Right lobe of liver (tissue), 6 donors: Measurements from ENCODE around the gene ZFP90. TPM values are rescaled to one million over a fixed set of nuclear protein-coding genes. Genes with fewer than 3 reads are reported as not detected.
A peak's percentile ranks its signal among the peaks of the same experiment; 100 is the strongest.

Source experiments
- ATAC-seq, 4 donors: fragments of 200-7000 bp; cut with Tn5 transposase; one replicate each; pipeline ENCODE4 v1.9.1; 2020; ENCODE audit warnings: mild to moderate bottlenecking in 4 of 4, moderate library complexity in 4 of 4
- DNase-seq, 3 donors: peaks; one replicate each; pipeline ENCODE4 v3.0.0-alpha.2; 2020
- H3K27ac ChIP-seq, 3 donors: fragments of 200-600 bp; one replicate each; pipeline ENCODE4 v1.8.0; 2022
- H3K27me3 ChIP-seq, 2 donors: fragments of 200-600 bp; one replicate each; pipeline ENCODE4 v1.8.0; 2022
- H3K36me3 ChIP-seq, 4 donors: fragments of 200-600 bp; sonication (generic) in 1 of 4; one replicate each; pipeline versions ENCODE4 v1.5.1 to v1.8.0; 2017 to 2022; ENCODE audit warnings: control low read depth in 1 of 4
- H3K4me1 ChIP-seq, 4 donors: fragments of 200-600 bp; sonication (generic) in 1 of 4; one replicate each; pipeline versions ENCODE4 v1.5.1 to v1.8.0; 2017 to 2022; ENCODE audit warnings: control low read depth in 1 of 4
- H3K4me3 ChIP-seq, 3 donors: fragments of 200-600 bp; one replicate each; pipeline ENCODE4 v1.8.0; 2022
- H3K9me3 ChIP-seq, 4 donors: fragments of 200-600 bp; sonication (generic) in 1 of 4; one replicate each; pipeline versions ENCODE4 v1.5.1 to v1.8.0; 2017 to 2022; ENCODE audit warnings: control low read depth in 1 of 4
- CTCF ChIP-seq, 4 donors: fragments of 200-600 bp in 3 of 4; fragments of 450-650 bp in 1 of 4; IDR thresholded peaks; one replicate each; pipeline versions ENCODE4 v1.5.1 to v1.8.0; 2016 to 2022; ENCODE audit warnings: antibody characterized with exemption in 4 of 4, mild to moderate bottlenecking in 2 of 4
- POLR2A ChIP-seq: fragments of 450-650 bp; IDR thresholded peaks from one replicate; pipeline ENCODE4 v1.6.1; 2017; ENCODE audit warnings: antibody characterized with exemption, mild to moderate bottlenecking
- WGBS: methylation state at CpG from one replicate; pipeline ENCODE4 v1.1.6; 2018; ENCODE audit warnings: low coverage, low lambda C conversion rate; ENCODE audit not compliant: insufficient coverage; ENCODE audit errors: missing lambda C conversion rate; 5-methylcytosine and 5-hydroxymethylcytosine counted together
- intact Hi-C, 2 donors: fragments of 100-400 bp; cut with DNase I; formaldehyde crosslinking; loops; one replicate each; pipeline versions ENCODE4 v1.11.2 to v1.14.1; 2022
- total RNA-seq, 6 experiments: library from RNA; depleted of rRNA in 2 of 6; stranded (reverse); fragments of >200 nt in 2 of 6; fragmentation: NEBNext Ultra II Directional in 3 of 6; extraction: Animal tissue kit (Norgen Biotek cat#: 25700) in 3 of 6; gene quantifications; one replicate each; pipeline versions ENCODE4 v1.1.0 to v1.2.4, GENCODE V29; 2016 to 2023
- donor health status: DM: no; HTN: yes; CAD: no.
- donor health status: DM: no; HTN: no; CAD: no.
- donor health status: DM: no; HTN: no; CAD: no.
- donor health status: DM: no; HTN: yes; CAD: no.
- donor health status: DM: no; HTN: yes; CAD: no.

Gene ZFP90
- total RNA-seq, 6 experiments from 2014 or later = 3.4 to 11.3 (median 6.2) TPM

DNA sequence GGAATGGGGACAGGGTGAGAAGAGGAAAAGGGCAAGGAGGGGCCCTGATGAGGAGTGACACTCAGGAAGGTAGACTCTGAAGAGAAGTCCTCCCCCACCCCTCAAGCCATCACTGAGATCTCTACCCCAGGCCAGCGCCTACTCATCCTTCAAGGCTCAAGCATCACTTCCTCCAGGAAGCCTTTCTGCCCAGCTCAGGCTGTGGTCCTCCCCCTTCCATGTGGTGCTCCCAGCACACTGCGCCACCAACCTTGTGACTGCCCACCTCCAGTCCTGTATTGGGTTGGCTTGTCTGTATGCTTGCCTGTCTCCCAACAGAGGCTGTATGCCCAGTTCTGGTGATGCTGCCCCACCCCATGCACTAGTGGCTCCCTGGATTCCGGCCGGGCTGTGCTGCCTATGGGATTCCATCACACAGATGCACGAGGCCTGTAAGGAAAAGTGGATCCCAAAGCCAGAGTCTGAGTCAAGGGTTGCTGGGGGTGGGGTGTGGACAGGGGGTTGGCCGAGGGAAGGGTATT is 19.8 kb upstream of the ZFP90 start:
- Histone ChIP-seq H3K4me1 (peaks cover 0 to 5% (median 0%) of the 10 kb centered on the region in 4 donors), H3K27ac (no peak overlapping the region), H3K9me3 (no peaks in the 10 kb centered on the region), H3K27me3 (no peaks in the 10 kb centered on the region), H3K36me3 (no peaks in the 10 kb centered on the region), H3K4me3 (no peak overlapping the region)
- WGBS = 100% methylated on average over 1 of the region's 6 CpGs
- DNase-seq (no peak), ATAC-seq (no peak)
- TF ChIP-seq POLR2A (no peak), CTCF (IDR thresholded peaks at IDR 0.05) (no peak)
- intact Hi-C loops = no loop called here

DNA sequence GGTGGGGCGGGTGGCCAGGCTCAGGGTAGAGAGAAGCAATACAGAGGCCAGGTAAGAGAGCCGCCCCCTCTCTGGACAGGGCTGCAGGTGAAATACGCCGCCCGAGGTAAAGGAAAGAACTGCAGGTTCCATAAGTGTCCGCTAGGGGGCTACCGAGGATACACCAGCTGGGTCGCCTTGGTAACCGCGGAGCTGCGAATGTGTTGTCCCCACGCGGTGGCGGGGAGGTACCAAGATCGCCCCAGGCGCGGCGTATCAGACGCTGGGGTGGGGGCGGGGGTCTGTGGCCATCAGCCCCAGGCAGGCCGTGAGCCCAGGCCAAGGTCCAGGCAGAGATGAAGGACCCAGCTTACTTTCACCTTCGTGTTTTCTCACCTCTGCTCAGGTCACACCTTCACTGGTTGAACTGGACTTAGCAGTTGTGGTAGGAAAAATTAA is 18.4 kb upstream of the ZFP90 start:
- TF ChIP-seq CTCF (IDR thresholded peaks at IDR 0.05) = peak; percentile 93 to 98 (median 98)
- TF ChIP-seq POLR2A = no peak
- peaks cover 0 to 5% (median 0%) of the 10 kb centered on the region in 4 donors for H3K4me1 ChIP-seq
- peak; percentile 79 to 86 (median 84) for DNase-seq
- H3K27ac ChIP-seq = no peak overlapping the region
- no peaks in the 10 kb centered on the region for H3K27me3 ChIP-seq
- H3K36me3 ChIP-seq = no peaks in the 10 kb centered on the region
- H3K9me3 ChIP-seq = no peaks in the 10 kb centered on the region
- H3K4me3 ChIP-seq = peak overlapping the region in 1 of 3 donors; percentile 22
- intact Hi-C loops = no loop called here
- peak; percentile 95 to 99 (median 98) for ATAC-seq
- WGBS = 0% methylated on average over 2 of the region's 22 CpGs

- Histone ChIP-seq H3K4me3 (no peak overlapping the region), H3K36me3 (no peaks in the 10 kb centered on the region), H3K4me1 (peaks cover 0 to 11% (median 2%) of the 10 kb centered on the region in 4 donors), H3K27me3 (no peaks in the 10 kb centered on the region), H3K9me3 (no peaks in the 10 kb centered on the region), H3K27ac (no peak overlapping the region)
- TF ChIP-seq CTCF (IDR thresholded peaks at IDR 0.05) (no peak), POLR2A (no peak)
- DNase-seq = no peak
- 81% methylated on average over 7 of the region's 10 CpGs for WGBS
- intact Hi-C loops = no loop called here
- no peak for ATAC-seq
These were observed 14.8 kb upstream of the ZFP90 start for GRCh38 chr16:68524069-68524820.

GRCh38 chr16:68526143-68526781 is 12.8 kb upstream of the ZFP90 start:
- Histone ChIP-seq H3K4me1 (peaks cover 0 to 15% (median 5%) of the 10 kb centered on the region in 4 donors), H3K4me3 (no peak overlapping the region), H3K27ac (no peak overlapping the region), H3K36me3 (no peaks in the 10 kb centered on the region), H3K9me3 (no peaks in the 10 kb centered on the region), H3K27me3 (no peaks in the 10 kb centered on the region)
- no peak for TF ChIP-seq CTCF (IDR thresholded peaks at IDR 0.05)
- no peak for TF ChIP-seq POLR2A
- DNase-seq (no peak), ATAC-seq (peak in 2 of 4 donors; percentile 3 to 24)
- intact Hi-C loops = no loop called here
- 31% methylated on average over 4 of the region's 17 CpGs for WGBS
